RWPE2 (cell line): ENCODE results near the gene CPSF3.

Source experiments
- ATAC-seq: fragments of 200-7000 bp; cut with Tn5 transposase; 3 replicates; pipeline ENCODE4 v1.9.1; 2021; ENCODE audit warnings: low read depth
- DNase-seq: peaks from one replicate; pipeline ENCODE4 v3.0.0-alpha.2; 2020; ENCODE audit warnings: low spot score
- H3K27ac ChIP-seq: fragments of 450-650 bp; 2 replicates; pipeline ENCODE4 v1.5.1; 2017; ENCODE audit warnings: mild to moderate bottlenecking; ENCODE audit not compliant: poor library complexity, severe bottlenecking
- H3K27me3 ChIP-seq: fragments of 250-450 bp; sonication (Bioruptor Pico); 2 replicates; pipeline ENCODE4 v1.5.1; 2021; ENCODE audit warnings: mild to moderate bottlenecking, moderate library complexity; ENCODE audit not compliant: insufficient read depth, poor library complexity, severe bottlenecking
- H3K36me3 ChIP-seq: fragments of 250-450 bp; sonication (Bioruptor Pico); 2 replicates; pipeline ENCODE4 v1.5.1; 2020; ENCODE audit warnings: low read depth, mild to moderate bottlenecking, moderate library complexity
- H3K4me1 ChIP-seq: fragments of 250-450 bp; sonication (Bioruptor Pico); 2 replicates; pipeline ENCODE4 v1.5.1; 2021; ENCODE audit warnings: mild to moderate bottlenecking, moderate library complexity; ENCODE audit not compliant: insufficient read depth, poor library complexity, severe bottlenecking
- H3K4me3 ChIP-seq: fragments of 250-450 bp; sonication (Bioruptor Pico); 2 replicates; pipeline ENCODE4 v1.5.1; 2021; ENCODE audit warnings: mild to moderate bottlenecking, moderate library complexity; ENCODE audit not compliant: severe bottlenecking
- H3K9me3 ChIP-seq: fragments of 250-450 bp; sonication (Bioruptor Pico); 2 replicates; pipeline ENCODE4 v1.5.1; 2021; ENCODE audit warnings: mild to moderate bottlenecking, moderate library complexity; ENCODE audit not compliant: severe bottlenecking
- CTCF ChIP-seq: fragments of 450-650 bp; IDR thresholded peaks from one replicate; pipeline ENCODE4 v1.5.1; 2017; ENCODE audit warnings: mild to moderate bottlenecking, moderate library complexity; ENCODE audit not compliant: poor library complexity, severe bottlenecking

Gene CPSF3

GRCh38 chr2:9439536-9439935 lies 16.1 kb downstream of the CPSF3 start:
- ATAC-seq, result no peak
- peaks cover 2% of the 10 kb centered on the region for H3K9me3 ChIP-seq
- H3K27me3 ChIP-seq, result no peaks in the 10 kb centered on the region
- no peak overlapping the region for H3K4me3 ChIP-seq
- no peaks in the 10 kb centered on the region for H3K4me1 ChIP-seq
- no peak for DNase-seq
- peaks cover 77% of the 10 kb centered on the region for H3K36me3 ChIP-seq
- no peak for TF ChIP-seq CTCF
- H3K27ac ChIP-seq, result no peak overlapping the region

- TF ChIP-seq CTCF, result no peak
- Histone ChIP-seq H3K36me3 (peaks cover 80% of the 10 kb centered on the region), H3K4me3 (no peak overlapping the region), H3K4me1 (no peaks in the 10 kb centered on the region), H3K27me3 (no peaks in the 10 kb centered on the region), H3K9me3 (peaks cover 2% of the 10 kb centered on the region), H3K27ac (no peak overlapping the region)
- ATAC-seq (peak; percentile 23; the same call in 1 of the 3 replicates), DNase-seq (no peak)
Measured at GRCh38 chr2:9440058-9440727, 16.7 kb downstream of the CPSF3 start.

GRCh38 chr2:9441556-9441955 lies 18.1 kb downstream of the CPSF3 start:
- no peaks in the 10 kb centered on the region for H3K4me1 ChIP-seq
- no peak for TF ChIP-seq CTCF
- no peak for ATAC-seq
- no peak for DNase-seq
- H3K9me3 ChIP-seq, result peaks cover 2% of the 10 kb centered on the region
- H3K27ac ChIP-seq, result no peak overlapping the region
- H3K36me3 ChIP-seq, result peaks cover 85% of the 10 kb centered on the region
- no peak overlapping the region for H3K4me3 ChIP-seq
- H3K27me3 ChIP-seq, result no peaks in the 10 kb centered on the region

- Histone ChIP-seq H3K27ac (no peak overlapping the region), H3K4me1 (no peaks in the 10 kb centered on the region), H3K9me3 (no peaks in the 10 kb centered on the region), H3K27me3 (no peaks in the 10 kb centered on the region), H3K36me3 (peaks cover 80% of the 10 kb centered on the region), H3K4me3 (no peak overlapping the region)
- DNase-seq (no peak), ATAC-seq (no peak)
- no peak for TF ChIP-seq CTCF
Measured at GRCh38 chr2:9443526-9443925, 20.1 kb downstream of the CPSF3 start.

- TF ChIP-seq CTCF, result no peak
- Histone ChIP-seq H3K27ac (no peak overlapping the region), H3K4me1 (no peaks in the 10 kb centered on the region), H3K36me3 (peaks cover 80% of the 10 kb centered on the region), H3K27me3 (no peaks in the 10 kb centered on the region), H3K9me3 (no peaks in the 10 kb centered on the region), H3K4me3 (no peak overlapping the region)
- ATAC-seq, result no peak
- no peak for DNase-seq
Measured at GRCh38 chr2:9445089-9445488, 21.6 kb downstream of the CPSF3 start.
